Spleen (tissue), 7 donors: ENCODE results near the gene FOXK2.

Experiments used
- POLR2A ChIP-seq, 3 donors: fragments of 450-650 bp; IDR thresholded peaks; one replicate each; pipeline ENCODE4 v1.5.1; 2017; ENCODE audit warnings: antibody characterized with exemption in 3 of 3, mild to moderate bottlenecking in 1 of 3
- TF ChIP-seq, protein P1 (sequence below), 11 experiments: fragments of 200-600 bp in 7 of 11; fragments of 450-650 bp in 4 of 11; sonication (generic) in 4 of 11; IDR thresholded peaks in 8 of 11; conservative IDR thresholded peaks in 3 of 11; 1 replicate in 7 of 11; 2 replicates in 4 of 11; pipeline versions ENCODE4 v1.4.0 to v1.8.0; 2016 to 2021; ENCODE audit warnings: antibody characterized with exemption in 11 of 11, inconsistent platforms in 4 of 11, mild to moderate bottlenecking in 1 of 11
- donor health status: DM: no; HTN: no; CAD: no; lungs with moderate emphysema.
- donor health status: DM: no; HTN: no; CAD: no.
- donor health status: DM: no; HTN: no; CAD: no.

DNA sequence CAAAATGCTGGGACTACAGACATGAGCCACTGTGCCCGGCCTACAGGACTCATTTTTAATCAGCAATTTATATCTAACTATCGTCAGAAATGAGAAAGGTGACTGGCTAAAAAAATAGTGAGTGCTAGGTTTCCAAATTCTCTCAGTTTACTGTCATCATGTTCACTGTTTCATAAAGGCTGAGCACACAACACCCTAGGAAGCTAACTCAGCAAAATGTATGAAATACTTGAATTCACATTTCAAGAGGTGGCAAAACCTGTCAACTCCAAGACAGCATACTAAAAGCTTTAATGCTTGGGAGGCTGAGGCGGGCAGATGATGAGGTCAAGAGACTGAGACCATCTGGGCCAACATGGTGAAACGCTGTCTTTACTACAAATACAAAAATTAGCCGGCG lies 112.0 kb downstream of the FOXK2 start:
- TF ChIP-seq POLR2A (IDR thresholded peaks at IDR 0.05) = no peak
- TF ChIP-seq, protein P1, sequence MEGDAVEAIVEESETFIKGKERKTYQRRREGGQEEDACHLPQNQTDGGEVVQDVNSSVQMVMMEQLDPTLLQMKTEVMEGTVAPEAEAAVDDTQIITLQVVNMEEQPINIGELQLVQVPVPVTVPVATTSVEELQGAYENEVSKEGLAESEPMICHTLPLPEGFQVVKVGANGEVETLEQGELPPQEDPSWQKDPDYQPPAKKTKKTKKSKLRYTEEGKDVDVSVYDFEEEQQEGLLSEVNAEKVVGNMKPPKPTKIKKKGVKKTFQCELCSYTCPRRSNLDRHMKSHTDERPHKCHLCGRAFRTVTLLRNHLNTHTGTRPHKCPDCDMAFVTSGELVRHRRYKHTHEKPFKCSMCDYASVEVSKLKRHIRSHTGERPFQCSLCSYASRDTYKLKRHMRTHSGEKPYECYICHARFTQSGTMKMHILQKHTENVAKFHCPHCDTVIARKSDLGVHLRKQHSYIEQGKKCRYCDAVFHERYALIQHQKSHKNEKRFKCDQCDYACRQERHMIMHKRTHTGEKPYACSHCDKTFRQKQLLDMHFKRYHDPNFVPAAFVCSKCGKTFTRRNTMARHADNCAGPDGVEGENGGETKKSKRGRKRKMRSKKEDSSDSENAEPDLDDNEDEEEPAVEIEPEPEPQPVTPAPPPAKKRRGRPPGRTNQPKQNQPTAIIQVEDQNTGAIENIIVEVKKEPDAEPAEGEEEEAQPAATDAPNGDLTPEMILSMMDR (IDR thresholded peaks at IDR 0.05 in 8 of 11, conservative IDR thresholded peaks at IDR 0.05 in 3 of 11) = no peak
